Pancreas (tissue), 10 donors: ENCODE measurements around the gene PYGM. TPM values are rescaled to one million over a fixed set of nuclear protein-coding genes. Genes with fewer than 3 reads are reported as not detected.
"Not testable (repeated sequence)": the region's sequence is repeated elsewhere in the genome, so short reads cannot be mapped to it uniquely, and the experiment has no call there.

Experiments used
- ATAC-seq, 4 donors: fragments of 200-7000 bp; cut with Tn5 transposase; one replicate each; pipeline versions ENCODE4 v1.8.0 to v1.9.1; 2020; ENCODE audit warnings: mild to moderate bottlenecking in 4 of 4, moderate library complexity in 4 of 4
- DNase-seq, 6 donors: peaks; one replicate each; pipeline ENCODE4 v3.0.0-alpha.2; 2020
- FAIRE-seq: peaks from 2 replicates; lab custom pipeline; 2012; peaks lifted over from hg19 to GRCh38; lab: Jason Lieb, UNC
- H3K27ac ChIP-seq, 4 donors: fragments of 200-600 bp; sonication (generic); 1 replicate in 3 of 4; 2 replicates in 1 of 4; pipeline versions ENCODE4 v1.5.0 to v1.8.0; 2020
- H3K27me3 ChIP-seq, 4 donors: fragments of 200-600 bp; one replicate each; pipeline ENCODE4 v1.8.0; 2021
- H3K36me3 ChIP-seq, 3 donors: fragments of 200-600 bp; sonication (generic) in 1 of 3; one replicate each; pipeline versions ENCODE4 v1.5.0 to v1.8.0; 2020 to 2021
- H3K4me1 ChIP-seq, 3 donors: fragments of 200-600 bp; one replicate each; pipeline ENCODE4 v1.8.0; 2021
- H3K4me3 ChIP-seq, 4 donors: fragments of 200-600 bp; sonication (generic) in 2 of 4; one replicate each; pipeline versions ENCODE4 v1.5.0 to v1.8.0; 2020 to 2021
- H3K9me3 ChIP-seq, 4 donors: fragments of 200-600 bp; one replicate each; pipeline ENCODE4 v1.8.0; 2021
- CTCF ChIP-seq, 4 donors: fragments of 200-600 bp; sonication (generic) in 3 of 4; IDR thresholded peaks; one replicate each; pipeline versions ENCODE4 v1.5.0 to v1.8.0; 2021; ENCODE audit warnings: antibody characterized with exemption in 4 of 4
- WGBS, 2 donors: extraction: QIAGEN DNeasy Blood & Tissue Kit; methylation state at CpG; one replicate each; pipeline ENCODE4 v1.1.7; 2013; 5-methylcytosine and 5-hydroxymethylcytosine counted together
- intact Hi-C, 3 donors: fragments of 100-400 bp; cut with DNase I; formaldehyde crosslinking; loops; one replicate each; pipeline versions ENCODE4 v1.11.1 to v1.14.2; 2022
- polyA plus RNA-seq, 2 donors: library from polyadenylated mRNA; stranded (reverse); fragments of 200-250 nt; gene quantifications; one replicate each; pipeline ENCODE4 v1.2.3, GENCODE V29; 2013
- total RNA-seq, 6 donors: library from RNA; stranded (reverse); fragmentation: NEBNext Ultra II Directional in 4 of 6; extraction: Animal tissue kit (Norgen Biotek cat#: 25700) in 4 of 6; gene quantifications; one replicate each; pipeline versions ENCODE4 v1.2.1 to v1.2.4, GENCODE V29; 2021 to 2023
- donor health status: healthy with polysubstance abuse.
- donor health status: DM: no; HTN: no; CAD: no; lungs with moderate emphysema.
- donor health status: DM: no; HTN: no; CAD: no.
- donor health status: control.
- donor health status: control.
- donor health status: Bipolar disorder and iron deficiency.
- donor health status: DM: yes; HTN: yes; CAD: no.
- donor health status: DM: no; HTN: no; CAD: no.
- donor health status: DM: no; HTN: no; CAD: no.
- donor health status: DM: yes; HTN: yes; CAD: no.

The PYGM gene
- total and polyA plus RNA-seq, 8 donors = 0.19 to 1.3 (median 0.47) TPM

GRCh38 chr11:64705501-64705900, 54.3 kb downstream of the PYGM start:
- ATAC-seq = no peak
- Histone ChIP-seq H3K4me3 (no peak overlapping the region), H3K9me3 (no peaks in the 10 kb centered on the region), H3K27ac (no peak overlapping the region), H3K27me3 (peaks cover 0 to 11% (median 4%) of the 10 kb centered on the region in 4 donors), H3K4me1 (no peaks in the 10 kb centered on the region), H3K36me3 (no peaks in the 10 kb centered on the region)
- intact Hi-C loops = no loop called here
- no peak for TF ChIP-seq CTCF (IDR thresholded peaks at IDR 0.05)
- WGBS, 2 donors = 44 to 52% methylated on average over 2 of the region's 2 CpGs
- FAIRE-seq = no peak
- no peak for DNase-seq

- intact Hi-C loops = no loop called here
- TF ChIP-seq CTCF (IDR thresholded peaks at IDR 0.05) = no peak
- Histone ChIP-seq H3K9me3 (no peaks in the 10 kb centered on the region), H3K4me3 (no peak overlapping the region), H3K36me3 (no peaks in the 10 kb centered on the region), H3K27ac (no peak overlapping the region), H3K27me3 (peaks cover 0 to 4% (median 0%) of the 10 kb centered on the region in 4 donors), H3K4me1 (no peaks in the 10 kb centered on the region)
- no peak for ATAC-seq
- no peak for DNase-seq
- WGBS, 2 donors = 78 to 100% methylated on average over 2 of the region's 2 CpGs
- no peak for FAIRE-seq
Observed at GRCh38 chr11:64703048-64703447, 56.7 kb downstream of the PYGM start.

GRCh38 chr11:64701956-64702355, 57.8 kb downstream of the PYGM start:
- WGBS, 2 donors = 83 to 87% methylated on average over 16 to 25 of the region's 29 CpGs
- H3K27ac ChIP-seq, H3K4me1 ChIP-seq, intact Hi-C loops, H3K9me3 ChIP-seq, DNase-seq, FAIRE-seq, H3K4me3 ChIP-seq, H3K36me3 ChIP-seq, ATAC-seq, H3K27me3 ChIP-seq: not testable (repeated sequence)

DNA sequence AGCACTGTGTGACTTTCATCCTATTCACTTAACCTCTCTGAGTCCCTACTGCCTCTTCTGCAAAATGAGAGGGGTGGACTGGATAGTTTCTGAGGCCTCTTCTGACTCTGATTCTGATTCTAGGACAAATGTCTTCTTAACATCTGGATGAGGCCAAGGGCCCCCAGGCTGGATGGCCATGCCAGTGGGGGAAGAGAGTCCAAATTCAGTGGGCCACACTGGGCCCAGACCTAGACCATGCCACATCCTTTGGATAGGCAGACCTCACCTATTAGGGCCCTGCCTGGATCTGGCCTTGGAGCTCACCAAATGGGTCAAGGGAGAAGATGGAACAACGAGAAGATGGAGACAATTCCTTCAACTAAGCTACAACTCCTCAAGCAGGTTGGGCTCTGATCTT, 61.3 kb downstream of the PYGM start:
- ATAC-seq (no peak), DNase-seq (no peak), FAIRE-seq (no peak)
- no peak overlapping the region for H3K27ac ChIP-seq
- H3K9me3 ChIP-seq = no peaks in the 10 kb centered on the region
- no peak overlapping the region for H3K4me3 ChIP-seq
- no peaks in the 10 kb centered on the region for H3K27me3 ChIP-seq
- H3K4me1 ChIP-seq = no peaks in the 10 kb centered on the region
- no peaks in the 10 kb centered on the region for H3K36me3 ChIP-seq
- 68 to 75% methylated on average over 1 of the region's 1 CpG for WGBS, 2 donors
- TF ChIP-seq CTCF (IDR thresholded peaks at IDR 0.05) = no peak
- intact Hi-C loops = no loop called here

DNA sequence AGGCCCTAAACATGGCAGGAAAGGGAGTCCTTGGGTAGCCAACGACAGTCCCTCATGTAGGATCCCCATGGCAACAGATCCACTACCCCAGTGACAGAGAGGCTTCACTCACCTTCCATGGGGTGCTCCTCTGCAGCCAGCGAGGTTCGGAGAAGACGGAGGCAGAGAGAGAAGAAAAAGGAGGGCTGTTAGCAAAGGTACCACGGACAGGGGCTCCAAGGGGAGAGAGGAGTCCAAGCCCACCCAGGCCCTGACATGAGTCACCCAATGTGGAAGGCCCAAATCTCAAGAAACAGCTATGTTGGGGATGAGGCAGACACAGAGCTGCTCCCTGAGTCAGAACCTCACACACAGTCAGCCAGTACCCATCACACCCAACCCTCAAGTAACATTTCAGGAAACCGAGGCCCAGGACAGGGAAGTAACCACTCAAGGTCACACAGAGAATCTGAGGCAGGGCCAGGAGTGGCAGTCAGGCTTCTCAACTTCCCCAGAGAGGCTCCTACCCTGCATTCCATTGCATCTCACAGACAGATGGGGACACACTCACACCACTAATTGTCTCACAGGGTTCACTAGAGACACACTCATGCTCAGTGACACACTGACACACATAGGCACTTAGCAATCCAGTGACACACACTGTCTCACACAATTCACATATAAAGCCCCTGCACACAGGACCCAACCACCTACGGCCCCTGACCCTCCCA, 62.0 kb downstream of the PYGM start:
- Histone ChIP-seq H3K36me3 (no peaks in the 10 kb centered on the region), H3K9me3 (no peaks in the 10 kb centered on the region), H3K27ac (no peak overlapping the region), H3K4me1 (no peaks in the 10 kb centered on the region), H3K27me3 (no peaks in the 10 kb centered on the region), H3K4me3 (no peak overlapping the region)
- no peak for DNase-seq
- ATAC-seq = no peak
- FAIRE-seq = no peak
- no peak for TF ChIP-seq CTCF (IDR thresholded peaks at IDR 0.05)
- whole genome bisulfite sequencing, 2 donors = 72 to 73% methylated on average over 7 of the region's 7 CpGs
- intact Hi-C loops = no loop called here

Other genes starting within 250 kb of the PYGM start
- under 1 TPM in 4 of 6 donors, not detected in 2; 0.22 to 0.95 (median 0.35) TPM for gene SLC22A11, start 204.0 kb downstream of the PYGM start, total RNA-seq
- under 1 TPM; 0.09 to 0.27 TPM for gene SLC22A11, start 204.0 kb downstream of the PYGM start, polyA plus RNA-seq
- not detected for gene SLC22A12, start 168.8 kb downstream of the PYGM start, total RNA-seq
- gene SLC22A12, start 168.8 kb downstream of the PYGM start, polyA plus RNA-seq = not detected
- 10 to 100 TPM in 1 of 6 donors, 1 to 10 TPM in 4, under 1 TPM in 1; 0.69 to 10.8 (median 2.2) TPM for gene NRXN2, start 36.8 kb downstream of the PYGM start, total RNA-seq
- gene NRXN2, start 36.8 kb downstream of the PYGM start, polyA plus RNA-seq = 1 to 10 TPM in 1 of 2 donors, under 1 TPM in 1; 0.89 to 2.8 TPM
- 1 to 10 TPM in 5 of 6 donors, under 1 TPM in 1; 0.91 to 2.8 (median 2.2) TPM for gene RASGRP2, start 15.8 kb downstream of the PYGM start, total RNA-seq
- gene RASGRP2, start 15.8 kb downstream of the PYGM start, polyA plus RNA-seq = 10 to 100 TPM; 11.2 to 12.4 TPM
- 100 to 1,000 TPM in 5 of 6 donors, 10 to 100 TPM in 1; 99.8 to 153 (median 124) TPM for gene SF1, start 18.6 kb upstream of the PYGM start, total RNA-seq
- gene SF1, start 18.6 kb upstream of the PYGM start, polyA plus RNA-seq = 100 to 1,000 TPM; 140 to 181 TPM
- gene MAP4K2, start 43.2 kb upstream of the PYGM start, total RNA-seq = 1 to 10 TPM; 6.1 to 8.6 (median 7.0) TPM
- gene MAP4K2, start 43.2 kb upstream of the PYGM start, polyA plus RNA-seq = 10 to 100 TPM; 19.5 to 24.0 TPM
- 10 to 100 TPM in 5 of 6 donors, 1 to 10 TPM in 1; 8.7 to 21.2 (median 12.6) TPM for gene MEN1, start 50.6 kb upstream of the PYGM start, total RNA-seq
- 10 to 100 TPM; 22.8 to 25.3 TPM for gene MEN1, start 50.6 kb upstream of the PYGM start, polyA plus RNA-seq
- 10 to 100 TPM in 5 of 6 donors, 1 to 10 TPM in 1; 9.7 to 16.8 (median 12.7) TPM for gene CDC42BPG, start 84.7 kb upstream of the PYGM start, total RNA-seq
- gene CDC42BPG, start 84.7 kb upstream of the PYGM start, polyA plus RNA-seq = 10 to 100 TPM; 11.6 to 23.8 TPM
- 10 to 100 TPM; 13.8 to 22.1 (median 17.9) TPM for gene EHD1, start 118.6 kb upstream of the PYGM start, total RNA-seq
- 10 to 100 TPM; 10.1 to 10.6 TPM for gene EHD1, start 118.6 kb upstream of the PYGM start, polyA plus RNA-seq
- gene ATG2A, start 157.2 kb upstream of the PYGM start, total RNA-seq = 10 to 100 TPM; 13.3 to 18.4 (median 15.5) TPM
- gene ATG2A, start 157.2 kb upstream of the PYGM start, polyA plus RNA-seq = 10 to 100 TPM; 33.1 to 34.1 TPM
- gene PPP2R5B, start 164.7 kb upstream of the PYGM start, total RNA-seq = 10 to 100 TPM in 4 of 6 donors, 1 to 10 TPM in 2; 6.3 to 14.1 (median 10.7) TPM
- gene PPP2R5B, start 164.7 kb upstream of the PYGM start, polyA plus RNA-seq = 10 to 100 TPM; 21.8 to 24.2 TPM
- gene GPHA2, start 175.9 kb upstream of the PYGM start, total RNA-seq = 10 to 100 TPM in 5 of 6 donors, 1 to 10 TPM in 1; 9.5 to 16.3 (median 14.2) TPM
- 1 to 10 TPM; 4.2 to 5.1 TPM for gene GPHA2, start 175.9 kb upstream of the PYGM start, polyA plus RNA-seq
- gene MAJIN, start 212.1 kb upstream of the PYGM start, total RNA-seq = under 1 TPM in 3 of 6 donors, not detected in 3; 0.14 to 0.47 (median 0.26) TPM
- gene MAJIN, start 212.1 kb upstream of the PYGM start, polyA plus RNA-seq = under 1 TPM; 0.19 to 0.27 TPM
- gene BATF2, start 237.0 kb upstream of the PYGM start, total RNA-seq = 1 to 10 TPM; 5.3 to 6.5 (median 5.7) TPM
- gene BATF2, start 237.0 kb upstream of the PYGM start, polyA plus RNA-seq = 1 to 10 TPM; 4.0 to 4.8 TPM